GM12874 (cell line): ENCODE data around the gene SLC9A5.

Experiments
- CTCF ChIP-seq: IDR thresholded peaks from 2 replicates; pipeline ENCODE4 v1.5.1; 2011; ENCODE audit warnings: low read depth, mild to moderate bottlenecking, control low read depth, low read length, moderate library complexity; ENCODE audit not compliant: insufficient read depth

SLC9A5 gene

GRCh38 chr16:67304020-67304419, 55.2 kb downstream of the SLC9A5 start:
- TF ChIP-seq CTCF, result no peak

- no peak for TF ChIP-seq CTCF
These were observed 56.7 kb downstream of the SLC9A5 start for GRCh38 chr16:67305216-67306071.

GRCh38 chr16:67310561-67310960, 61.8 kb downstream of the SLC9A5 start:
- TF ChIP-seq CTCF, result no peak

GRCh38 chr16:67311607-67312488, 63.1 kb downstream of the SLC9A5 start:
- TF ChIP-seq CTCF, result no peak

GRCh38 chr16:67312719-67313118, 63.9 kb downstream of the SLC9A5 start:
- TF ChIP-seq CTCF, result no peak

GRCh38 chr16:67317853-67318252, 69.1 kb downstream of the SLC9A5 start:
- TF ChIP-seq CTCF, result no peak
